Activated gamma-delta T cell treated with anti-CD3 and anti-CD28 coated beads, Interleukin-2, amount 50 U/mL, for 16 hours (primary cell): Measurements from ENCODE around the gene NUP214.
"Not testable (repeated sequence)": the region's sequence is repeated elsewhere in the genome, so short reads cannot be mapped to it uniquely, and the experiment has no call there.

Experiments
- DNase-seq: peaks from one replicate; pipeline ENCODE4 v3.0.0-alpha.2; 2020; ENCODE audit warnings: low read depth

Gene NUP214

DNA sequence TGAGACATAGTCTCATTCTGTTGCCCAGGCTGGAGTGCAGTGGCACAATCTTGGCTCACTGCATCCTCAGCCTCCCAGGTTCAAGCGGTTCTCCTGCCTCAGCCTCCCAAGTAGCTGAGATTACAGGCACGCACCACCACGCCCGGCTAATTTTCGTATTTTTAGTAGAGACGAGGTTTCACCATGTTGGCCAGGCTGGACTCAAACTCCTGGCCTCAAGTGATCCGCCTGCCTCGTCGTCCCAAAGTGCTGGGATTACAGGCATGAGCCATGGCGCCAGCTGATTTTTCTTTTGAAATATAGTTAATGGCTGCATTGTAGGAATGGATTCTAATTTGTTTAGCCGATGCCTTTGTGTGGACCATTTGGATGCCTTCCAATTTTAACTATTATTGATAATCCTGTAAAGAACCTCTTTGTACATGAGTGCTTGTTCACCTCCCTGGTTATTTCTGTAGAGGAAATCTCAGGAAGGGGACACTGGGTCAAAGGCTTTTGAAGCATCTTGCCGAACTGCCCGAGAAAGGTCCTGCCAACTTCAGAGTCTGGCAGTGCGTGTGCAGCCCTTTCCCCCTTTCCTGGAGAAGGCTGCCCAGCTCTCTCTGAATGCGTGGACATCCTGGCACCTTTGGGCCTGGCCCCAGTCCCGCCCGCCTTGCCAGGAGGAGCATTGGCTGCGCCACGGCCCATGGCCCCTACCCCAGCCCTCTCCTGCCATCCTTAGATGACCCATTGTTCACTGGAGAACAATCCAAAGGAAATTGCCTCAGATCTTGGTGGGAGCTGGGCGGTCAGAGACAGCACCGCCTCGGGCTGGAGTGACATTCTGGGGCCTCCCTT, 8.9 kb upstream of the NUP214 start:
- no peak for DNase-seq

DNA sequence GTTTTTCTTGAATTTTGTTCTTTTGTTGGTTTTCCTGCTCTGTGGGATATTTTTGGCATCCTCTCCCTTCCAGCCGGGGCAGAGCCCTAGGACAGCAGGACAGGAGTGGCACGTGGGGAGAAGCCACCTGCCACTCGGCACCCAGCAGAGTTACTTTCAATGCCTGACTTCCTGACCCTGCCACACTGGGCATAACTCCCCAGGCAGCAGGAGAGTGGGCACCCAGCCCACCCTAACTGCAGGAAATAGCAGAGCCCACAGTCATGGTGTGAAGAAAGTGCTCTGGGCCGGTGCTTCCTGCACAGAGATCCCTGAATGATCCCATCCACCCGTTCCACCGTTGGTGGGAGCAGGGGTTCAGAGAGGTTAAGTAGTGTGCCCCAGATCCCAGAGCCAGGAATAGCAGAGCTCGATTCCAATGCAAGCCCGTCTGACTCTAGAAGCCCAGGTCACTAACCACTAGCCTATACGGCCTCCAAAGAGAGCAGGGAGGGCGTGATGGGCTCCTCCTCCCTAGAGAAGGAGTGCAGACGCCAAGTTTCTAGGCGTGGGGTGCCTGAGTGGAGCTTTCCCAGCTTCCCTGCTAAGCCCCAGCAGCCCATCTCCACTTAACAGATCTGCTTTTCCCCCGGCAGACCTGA, 8.1 kb upstream of the NUP214 start:
- DNase-seq: no peak

DNA sequence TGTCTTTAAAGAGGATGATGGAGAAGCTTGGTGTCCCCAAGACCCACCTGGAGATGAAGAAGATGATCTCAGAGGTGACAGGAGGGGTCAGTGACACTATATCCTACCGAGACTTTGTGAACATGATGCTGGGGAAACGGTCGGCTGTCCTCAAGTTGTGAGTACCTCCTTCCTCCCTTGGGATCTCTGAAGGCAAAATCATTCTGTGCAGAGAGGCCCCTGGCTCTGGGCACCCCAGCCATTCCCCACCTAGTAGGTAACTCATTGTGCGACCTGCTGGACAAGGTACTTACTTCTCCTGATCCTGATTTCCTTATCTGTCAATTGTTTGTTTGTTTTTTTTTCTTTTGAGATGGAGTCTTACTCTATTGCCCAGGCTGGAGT, 7.6 kb upstream of the NUP214 start:
- DNase-seq: no peak

DNA sequence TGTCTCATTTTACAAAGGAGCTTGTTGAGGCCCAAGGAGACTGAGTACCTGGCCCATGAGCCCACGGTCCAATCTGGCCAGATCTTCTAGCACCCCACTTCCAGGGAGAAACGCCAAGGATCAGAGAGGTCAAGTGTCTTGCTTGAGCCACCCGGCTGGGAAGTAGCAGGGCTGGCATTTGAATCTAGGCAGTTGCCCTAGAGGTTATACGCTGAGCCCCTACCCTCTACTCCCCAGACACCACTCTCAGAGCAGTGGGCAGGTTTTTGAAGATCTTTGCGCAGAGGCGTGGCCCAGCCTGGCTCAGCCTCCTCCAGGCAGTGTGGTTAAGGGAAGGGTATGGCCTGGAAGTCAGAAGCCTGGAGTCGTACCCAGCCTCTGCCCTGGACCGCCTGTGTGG, 5.8 kb upstream of the NUP214 start:
- no peak for DNase-seq

DNA sequence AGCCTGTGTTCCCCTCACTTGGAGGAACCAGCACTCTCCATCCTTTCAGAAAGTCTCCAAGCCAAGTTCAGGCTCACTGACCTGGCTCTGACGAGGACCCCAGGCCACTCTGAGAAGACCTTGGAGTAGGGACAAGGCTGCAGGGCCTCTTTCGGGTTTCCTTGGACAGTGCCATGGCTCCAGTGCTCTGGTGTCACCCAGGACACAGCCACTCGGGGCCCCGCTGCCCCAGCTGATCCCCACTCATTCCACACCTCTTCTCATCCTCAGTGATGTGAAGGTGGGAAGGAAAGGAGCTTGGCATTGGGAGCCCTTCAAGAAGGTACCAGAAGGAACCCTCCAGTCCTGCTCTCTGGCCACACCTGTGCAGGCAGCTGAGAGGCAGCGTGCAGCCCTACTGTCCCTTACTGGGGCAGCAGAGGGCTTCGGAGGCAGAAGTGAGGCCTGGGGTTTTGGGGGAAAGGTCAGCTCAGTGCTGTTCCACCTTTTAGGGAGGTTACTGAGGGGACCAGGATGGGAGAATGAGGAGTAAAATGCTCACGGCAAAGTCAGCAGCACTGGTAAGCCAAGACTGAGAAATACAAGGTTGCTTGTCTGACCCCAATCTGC, 4.7 kb upstream of the NUP214 start:
- DNase-seq: no peak

DNA sequence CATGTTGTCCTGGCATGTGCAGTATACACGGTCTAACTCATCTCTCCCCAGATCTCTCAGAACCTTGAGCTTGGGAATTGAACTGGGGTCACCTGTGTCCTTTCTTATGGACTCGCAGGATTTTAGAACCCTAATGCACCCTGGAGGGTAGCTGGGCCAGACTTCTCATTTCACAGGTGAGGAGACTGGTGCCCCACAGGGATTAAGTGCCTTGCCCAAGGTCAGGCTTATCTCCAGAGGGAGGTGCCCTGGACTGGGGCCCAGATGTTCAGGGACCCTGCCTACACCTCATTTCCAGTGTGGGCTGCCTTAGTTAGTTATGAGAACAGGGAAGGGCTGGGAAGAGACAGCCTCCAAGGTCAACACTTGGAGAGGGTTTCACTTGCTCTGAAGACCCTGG, 4.0 kb upstream of the NUP214 start:
- DNase-seq: no peak

DNA sequence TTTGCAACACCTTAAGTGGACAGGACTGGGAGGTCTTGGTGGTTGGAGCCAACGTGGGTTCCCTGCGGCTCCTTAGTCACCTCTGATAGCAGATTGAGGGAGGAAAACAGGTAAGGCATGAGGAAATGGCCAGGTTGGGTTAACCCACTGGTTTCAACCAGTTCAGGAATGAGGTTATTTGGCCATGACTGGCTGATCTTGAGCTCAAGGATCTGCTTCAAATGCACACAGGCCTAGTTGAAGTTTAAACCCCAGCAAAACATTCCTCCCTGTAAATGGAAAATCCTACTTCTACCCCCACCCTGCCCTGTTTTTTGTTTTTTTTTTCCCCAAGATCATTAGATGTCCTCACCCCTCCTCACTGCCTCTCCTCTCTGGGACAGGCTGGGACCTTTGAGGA, 3.2 kb upstream of the NUP214 start:
- DNase-seq: no peak

DNA sequence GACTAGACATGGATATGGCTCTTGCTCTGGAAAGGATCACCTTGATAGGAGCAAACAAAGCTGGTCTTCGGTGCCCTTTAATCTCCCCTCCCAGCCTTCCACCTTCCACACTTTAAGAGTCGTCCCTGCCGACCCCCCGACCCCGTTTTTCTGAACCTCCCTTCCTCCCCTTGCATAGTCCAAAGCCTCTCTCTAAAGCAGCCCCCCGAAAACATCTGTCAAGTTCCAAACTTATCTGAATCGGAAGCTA, 423 bp upstream of the NUP214 start:
- DNase-seq: no peak

DNA sequence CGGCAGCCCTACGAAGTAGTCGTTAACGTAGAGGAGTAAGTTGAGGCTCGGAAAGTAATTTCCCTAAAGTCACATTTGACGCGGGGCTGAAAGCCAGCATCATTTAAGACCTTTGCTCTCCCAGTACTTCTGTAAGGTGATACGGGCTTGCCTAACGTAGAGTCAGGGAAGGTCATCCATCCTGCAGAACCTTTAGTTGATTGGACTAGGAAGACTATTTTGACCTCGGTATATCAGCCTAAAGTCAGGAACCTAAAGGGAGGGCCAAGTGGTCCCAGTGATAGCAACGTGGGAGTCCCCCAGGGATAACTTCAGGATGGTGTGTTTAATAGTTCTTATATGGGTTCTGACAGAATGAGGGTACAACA, 657 bp downstream of the NUP214 start:
- DNase-seq: no peak

DNA sequence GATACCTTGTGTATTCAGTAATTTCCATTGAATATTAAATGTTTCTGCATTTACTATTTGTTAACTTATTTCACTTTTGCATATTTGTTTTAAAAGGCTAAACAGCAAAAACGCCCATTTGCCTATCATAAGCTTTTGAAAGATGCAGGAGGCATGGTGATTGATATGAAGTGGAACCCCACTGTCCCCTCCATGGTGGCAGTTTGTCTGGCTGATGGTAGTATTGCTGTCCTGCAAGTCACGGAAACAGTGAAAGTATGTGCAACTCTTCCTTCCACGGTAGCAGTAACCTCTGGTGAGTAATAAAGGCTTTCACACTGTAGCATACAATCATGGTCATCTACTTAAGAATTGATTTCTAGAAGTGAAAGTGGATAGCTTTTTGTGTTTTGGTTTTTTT, 3.8 kb downstream of the NUP214 start:
- DNase-seq: no peak

DNA sequence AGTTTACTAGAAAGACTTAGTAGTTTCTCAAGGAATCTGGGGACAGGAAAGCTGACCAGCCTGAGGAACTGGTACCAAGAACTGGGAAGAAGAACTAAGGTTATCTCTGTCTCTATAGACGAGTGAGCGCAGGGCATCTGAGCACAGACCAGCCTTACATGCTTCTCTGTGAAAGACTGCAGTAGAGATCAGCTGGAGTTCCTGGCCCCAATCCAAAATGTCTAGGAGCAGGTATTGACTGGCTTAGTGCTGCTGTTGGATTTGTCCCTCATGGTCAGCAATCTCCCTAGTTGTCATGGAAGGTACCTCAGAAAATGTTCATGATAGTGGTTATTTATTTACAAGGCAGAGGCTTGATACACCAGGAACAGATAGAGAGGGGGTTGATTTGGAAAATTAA, 13.3 kb downstream of the NUP214 start:
- no peak for DNase-seq

DNA sequence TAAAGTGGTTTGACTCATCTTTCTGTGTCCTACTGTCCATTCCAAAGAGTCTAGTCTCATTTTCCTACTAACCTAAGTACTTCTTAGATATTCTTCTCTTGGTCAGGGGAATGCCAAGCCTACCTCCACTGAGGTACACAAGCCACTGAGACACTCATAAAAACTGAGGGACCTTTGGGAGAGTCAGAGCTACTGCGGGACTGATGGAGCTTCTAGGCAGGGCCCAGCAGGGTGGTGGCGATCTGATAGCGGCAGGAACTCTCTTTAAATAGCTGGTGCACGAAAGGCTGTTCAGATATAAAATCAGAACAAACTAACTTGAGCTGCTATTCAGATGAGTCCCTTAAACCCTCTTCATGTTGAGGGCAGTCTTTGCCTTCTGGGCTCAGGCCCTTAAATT, 14.7 kb downstream of the NUP214 start:
- no peak for DNase-seq

DNA sequence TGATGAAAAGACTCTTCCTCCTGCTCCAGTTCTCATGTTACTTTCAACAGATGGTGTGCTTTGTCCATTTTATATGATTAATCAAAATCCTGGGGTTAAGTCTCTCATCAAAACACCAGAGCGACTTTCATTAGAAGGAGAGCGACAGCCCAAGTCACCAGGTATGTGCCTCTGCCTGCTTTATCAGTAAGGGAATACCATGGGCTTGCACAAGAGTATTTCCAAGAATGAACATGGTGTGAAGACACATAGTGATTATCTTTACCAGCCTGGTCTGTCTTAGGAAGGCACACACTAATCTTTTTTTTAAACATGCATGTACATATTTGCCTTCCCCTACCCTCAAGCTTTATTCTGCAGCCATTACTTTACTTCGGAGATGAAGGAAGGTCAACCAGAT, 15.2 kb downstream of the NUP214 start:
- DNase-seq: no peak

DNA sequence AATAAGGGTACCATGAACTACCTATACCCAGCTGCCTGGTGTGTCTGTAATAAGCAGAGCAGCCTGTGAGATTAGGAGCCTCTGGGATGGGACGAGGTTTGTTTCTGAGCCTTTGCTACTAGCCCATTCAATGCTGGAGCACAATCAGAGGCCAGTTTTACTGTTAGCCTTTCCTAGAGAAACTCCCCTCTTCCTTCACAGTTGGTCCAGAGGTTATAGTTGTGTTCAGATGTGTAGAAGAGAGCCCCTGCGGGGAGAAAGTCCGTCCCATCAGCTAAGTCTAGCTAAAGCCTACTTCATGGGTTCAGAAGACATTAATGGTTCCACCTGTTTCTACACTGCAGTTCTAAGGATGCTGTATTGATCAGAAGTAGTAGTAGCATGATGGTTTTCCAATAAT, 16.8 kb downstream of the NUP214 start:
- DNase-seq: no peak

DNA sequence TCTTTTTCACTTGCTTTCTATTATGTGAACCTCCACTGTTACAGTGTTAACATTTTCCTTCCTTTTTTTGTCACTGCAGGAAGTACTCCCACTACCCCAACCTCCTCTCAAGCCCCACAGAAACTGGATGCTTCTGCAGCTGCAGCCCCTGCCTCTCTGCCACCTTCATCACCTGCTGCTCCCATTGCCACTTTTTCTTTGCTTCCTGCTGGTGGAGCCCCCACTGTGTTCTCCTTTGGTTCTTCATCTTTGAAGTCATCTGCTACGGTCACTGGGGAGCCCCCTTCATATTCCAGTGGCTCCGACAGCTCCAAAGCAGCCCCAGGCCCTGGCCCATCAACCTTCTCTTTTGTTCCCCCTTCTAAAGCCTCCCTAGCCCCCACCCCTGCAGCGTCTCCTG, 18.8 kb downstream of the NUP214 start:
- no peak for DNase-seq

DNA sequence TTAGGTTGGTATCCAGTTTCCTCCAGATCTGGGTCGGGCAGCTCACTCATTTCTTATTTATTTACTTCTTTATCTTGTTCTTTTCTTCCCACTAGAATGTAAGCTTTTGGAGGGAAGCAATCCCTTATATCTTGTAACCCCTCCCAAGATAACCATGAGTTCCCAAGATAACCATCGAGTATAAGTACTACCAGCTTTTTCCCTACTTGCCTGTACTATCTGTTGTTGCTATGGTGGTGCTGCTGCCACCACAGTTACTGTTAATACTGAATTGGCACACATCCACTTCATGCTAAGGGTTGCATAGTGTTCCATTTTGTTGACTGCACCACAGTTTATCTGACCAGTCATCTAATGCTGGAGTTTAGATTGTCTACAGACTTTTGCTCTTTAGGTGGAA, 19.9 kb downstream of the NUP214 start:
- DNase-seq: no peak

DNA sequence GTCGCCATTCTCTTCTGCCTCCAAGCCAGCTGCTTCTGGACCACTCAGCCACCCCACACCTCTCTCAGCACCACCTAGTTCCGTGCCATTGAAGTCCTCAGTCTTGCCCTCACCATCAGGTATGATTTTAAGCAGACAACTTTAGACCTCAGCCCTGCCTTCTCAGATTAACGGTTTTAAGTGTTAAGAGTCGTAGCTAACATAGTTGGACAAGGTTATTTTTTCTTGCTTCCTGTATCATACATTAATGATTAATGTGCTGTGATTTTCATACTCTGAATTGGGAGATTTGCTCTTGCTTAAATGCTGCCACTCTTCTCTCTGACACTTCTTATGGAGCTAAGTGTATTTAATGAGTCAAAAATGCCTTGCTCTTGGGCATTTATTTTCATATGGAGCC, 20.8 kb downstream of the NUP214 start:
- no peak for DNase-seq

DNA sequence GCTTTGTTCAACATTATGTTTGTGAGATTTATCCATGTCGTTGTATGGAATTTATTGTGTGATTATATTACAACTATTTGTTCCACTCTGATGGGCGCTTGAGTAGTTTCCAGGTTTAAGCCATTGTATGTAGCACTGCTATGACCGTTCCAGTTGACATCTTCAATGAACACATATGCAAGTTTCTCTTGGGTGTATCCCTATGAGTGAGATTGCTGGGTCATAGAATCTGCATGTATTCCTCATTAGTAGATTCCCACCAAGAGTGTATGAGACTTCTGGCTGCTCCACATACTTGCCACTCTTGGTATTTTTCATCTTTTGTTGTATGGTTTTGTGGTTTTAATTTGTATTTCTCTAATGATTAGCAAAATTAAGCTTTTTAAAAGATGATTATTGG, 22.9 kb downstream of the NUP214 start:
- no peak for DNase-seq

DNA sequence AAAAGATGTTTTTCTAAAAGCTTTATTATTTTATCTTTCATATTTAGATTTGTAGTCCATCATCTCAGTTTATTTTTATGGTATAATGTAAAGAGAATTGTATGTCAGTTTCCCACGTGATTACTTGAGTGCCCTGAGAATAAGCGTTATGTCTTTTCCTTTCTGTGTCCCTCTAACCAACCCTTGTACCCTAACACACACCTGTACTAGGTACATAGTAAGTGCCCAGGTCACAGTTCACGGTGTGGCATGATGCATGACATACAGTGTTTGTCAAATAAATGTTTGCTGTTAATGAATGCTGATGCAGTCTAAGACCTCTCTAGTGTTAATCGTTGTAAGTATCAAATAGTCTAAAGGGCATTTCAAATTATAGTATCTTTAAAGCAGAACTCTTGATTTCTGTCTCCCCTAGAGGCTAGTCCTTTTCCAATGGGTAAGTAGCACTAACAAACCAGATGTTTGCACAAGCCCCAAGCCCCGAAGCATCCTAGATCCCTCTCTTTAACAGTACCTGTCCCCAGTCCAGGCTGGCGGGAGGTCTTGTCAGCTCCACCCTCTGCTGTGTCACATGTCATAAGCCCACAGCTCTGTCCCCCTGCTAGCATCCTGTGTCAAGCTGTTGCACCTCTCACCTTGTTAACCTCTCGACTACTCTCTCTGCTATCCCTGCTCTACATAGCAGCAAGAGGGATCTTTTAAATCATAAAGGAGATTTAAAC, 23.7 kb downstream of the NUP214 start:
- DNase-seq: no peak

DNA sequence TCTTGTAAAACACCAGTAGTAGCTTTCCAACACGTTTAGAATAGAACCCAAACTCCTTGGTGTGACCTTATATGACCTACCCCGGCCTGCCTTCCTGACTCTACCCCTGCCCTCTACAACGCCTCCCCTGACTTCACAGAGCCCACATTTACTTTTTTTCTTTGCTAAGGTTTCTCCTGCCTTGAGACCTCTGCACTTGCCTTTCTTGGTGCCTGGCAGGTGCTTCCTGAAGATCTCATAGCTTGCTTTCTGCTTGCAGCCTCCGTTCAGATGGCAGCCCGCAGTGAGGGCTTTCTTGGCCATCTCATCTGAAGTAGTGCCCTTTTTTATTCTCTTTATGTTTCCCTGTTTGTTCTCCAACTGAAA, 24.3 kb downstream of the NUP214 start:
- no peak for DNase-seq

DNA sequence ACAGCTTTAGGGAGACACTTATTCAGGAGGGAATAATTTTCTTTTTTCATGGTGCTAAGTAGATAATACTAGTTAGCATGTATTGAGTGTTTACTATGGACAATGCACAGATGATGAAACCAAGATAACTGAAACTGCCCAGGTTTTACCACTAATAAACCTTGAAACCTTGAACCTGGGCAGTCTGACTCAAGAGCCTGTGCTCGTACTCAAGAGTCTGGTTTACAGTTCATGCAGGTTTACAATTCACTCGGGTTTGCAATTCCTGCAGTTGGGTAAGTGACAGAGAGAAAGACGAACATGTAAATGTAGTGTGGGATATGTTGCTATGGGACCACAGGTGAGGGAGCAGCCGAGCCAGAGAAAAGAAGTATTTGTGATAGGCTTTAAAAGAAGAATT, 28.2 kb downstream of the NUP214 start:
- DNase-seq: no peak

DNA sequence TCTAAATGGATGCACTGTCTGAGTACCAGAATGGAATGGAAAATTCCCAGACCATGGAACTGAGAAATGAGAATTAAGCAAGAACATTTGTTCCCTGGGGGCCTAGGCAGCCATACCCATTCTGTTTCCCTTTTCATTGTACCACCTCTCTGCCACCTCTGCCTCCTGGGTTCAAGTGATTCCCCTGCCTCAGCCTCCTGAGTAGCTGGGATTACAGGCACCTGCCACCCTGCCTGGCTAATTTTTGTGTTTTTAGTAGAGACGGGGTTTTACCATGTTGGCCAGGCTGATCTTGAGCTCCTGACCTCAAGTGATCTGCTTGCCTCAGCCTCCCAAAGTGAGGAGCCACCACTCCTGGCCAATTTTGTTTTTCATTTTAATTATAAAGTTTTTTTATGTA, 33.3 kb downstream of the NUP214 start:
- not testable (repeated sequence) for DNase-seq

DNA sequence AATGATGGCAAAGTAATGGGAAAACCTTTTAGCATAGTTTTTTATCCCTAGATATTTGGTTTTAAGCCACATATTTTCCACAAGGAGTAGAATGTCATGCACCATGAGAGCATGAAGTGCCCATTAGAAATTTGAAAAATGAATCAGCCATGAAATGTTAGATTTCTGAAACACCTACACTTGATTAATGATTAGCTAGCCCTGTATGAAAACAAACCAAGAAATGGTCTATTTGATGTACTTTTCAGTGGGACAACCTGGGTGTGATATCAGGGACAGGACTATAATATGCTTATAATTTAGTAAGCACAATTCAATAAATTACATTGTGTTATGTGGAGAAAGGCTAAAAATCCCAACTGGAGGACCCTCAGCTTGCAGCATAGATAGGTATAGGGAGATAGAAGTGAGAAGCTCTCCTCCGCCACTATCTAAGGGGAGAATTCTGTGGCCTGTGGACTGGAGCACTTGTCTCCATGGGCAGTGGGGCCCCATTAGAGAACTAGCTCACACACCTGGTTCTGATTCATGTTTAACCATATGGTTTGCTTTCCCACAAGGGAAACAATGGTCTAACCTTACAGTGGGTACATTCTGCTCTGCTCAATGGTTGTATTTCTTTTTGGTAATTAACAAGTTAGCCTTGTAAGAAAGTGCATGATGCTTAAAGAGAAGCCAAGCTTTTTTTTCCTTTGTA, 35.2 kb downstream of the NUP214 start:
- DNase-seq: no peak
